Spleen (tissue), 7 donors: ENCODE results near the gene ASIC1.

Experiments used
- POLR2A ChIP-seq, 3 donors: fragments of 450-650 bp; IDR thresholded peaks; one replicate each; pipeline ENCODE4 v1.5.1; 2017; ENCODE audit warnings: antibody characterized with exemption in 3 of 3, mild to moderate bottlenecking in 1 of 3
- POLR2AphosphoS5 ChIP-seq, 3 donors: sonication (generic); formaldehyde crosslinking; IDR thresholded peaks; one replicate each; pipeline ENCODE4 v1.5.1; 2017; ENCODE audit warnings: antibody characterized with exemption in 3 of 3
- TF ChIP-seq, protein P1 (sequence below), 11 experiments: fragments of 200-600 bp in 7 of 11; fragments of 450-650 bp in 4 of 11; sonication (generic) in 4 of 11; IDR thresholded peaks in 8 of 11; conservative IDR thresholded peaks in 3 of 11; 1 replicate in 7 of 11; 2 replicates in 4 of 11; pipeline versions ENCODE4 v1.4.0 to v1.8.0; 2016 to 2021; ENCODE audit warnings: antibody characterized with exemption in 11 of 11, inconsistent platforms in 4 of 11, mild to moderate bottlenecking in 1 of 11
- donor health status: DM: no; HTN: no; CAD: no; lungs with moderate emphysema.
- donor health status: DM: no; HTN: no; CAD: no.
- donor health status: DM: no; HTN: no; CAD: no.

DNA sequence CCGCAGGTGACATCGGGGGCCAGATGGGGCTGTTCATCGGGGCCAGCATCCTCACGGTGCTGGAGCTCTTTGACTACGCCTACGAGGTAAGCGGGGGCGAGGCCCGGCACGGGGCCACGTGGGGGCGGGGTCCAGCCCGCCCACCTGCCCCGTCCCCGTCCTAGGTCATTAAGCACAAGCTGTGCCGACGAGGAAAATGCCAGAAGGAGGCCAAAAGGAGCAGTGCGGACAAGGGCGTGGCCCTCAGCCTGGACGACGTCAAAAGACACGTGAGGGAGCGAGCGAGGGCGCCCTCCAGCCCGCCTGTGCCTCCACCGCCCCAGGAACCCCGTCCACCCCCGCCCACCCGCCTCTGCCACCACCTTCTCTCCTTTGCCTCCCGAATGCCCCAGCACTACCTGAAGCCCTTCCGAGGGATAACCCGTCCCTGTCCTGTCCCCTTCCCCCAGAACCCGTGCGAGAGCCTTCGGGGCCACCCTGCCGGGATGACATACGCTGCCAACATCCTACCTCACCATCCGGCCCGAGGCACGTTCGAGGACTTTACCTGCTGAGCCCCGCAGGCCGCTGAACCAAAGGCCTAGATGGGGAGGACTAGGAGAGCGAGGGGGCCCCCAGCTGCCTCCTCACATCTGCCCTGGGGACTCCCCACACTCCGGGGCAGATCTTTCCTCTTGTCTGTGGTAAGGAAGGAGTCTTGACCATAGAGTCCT, 23.9 kb downstream of the ASIC1 start:
- TF ChIP-seq, protein P1, sequence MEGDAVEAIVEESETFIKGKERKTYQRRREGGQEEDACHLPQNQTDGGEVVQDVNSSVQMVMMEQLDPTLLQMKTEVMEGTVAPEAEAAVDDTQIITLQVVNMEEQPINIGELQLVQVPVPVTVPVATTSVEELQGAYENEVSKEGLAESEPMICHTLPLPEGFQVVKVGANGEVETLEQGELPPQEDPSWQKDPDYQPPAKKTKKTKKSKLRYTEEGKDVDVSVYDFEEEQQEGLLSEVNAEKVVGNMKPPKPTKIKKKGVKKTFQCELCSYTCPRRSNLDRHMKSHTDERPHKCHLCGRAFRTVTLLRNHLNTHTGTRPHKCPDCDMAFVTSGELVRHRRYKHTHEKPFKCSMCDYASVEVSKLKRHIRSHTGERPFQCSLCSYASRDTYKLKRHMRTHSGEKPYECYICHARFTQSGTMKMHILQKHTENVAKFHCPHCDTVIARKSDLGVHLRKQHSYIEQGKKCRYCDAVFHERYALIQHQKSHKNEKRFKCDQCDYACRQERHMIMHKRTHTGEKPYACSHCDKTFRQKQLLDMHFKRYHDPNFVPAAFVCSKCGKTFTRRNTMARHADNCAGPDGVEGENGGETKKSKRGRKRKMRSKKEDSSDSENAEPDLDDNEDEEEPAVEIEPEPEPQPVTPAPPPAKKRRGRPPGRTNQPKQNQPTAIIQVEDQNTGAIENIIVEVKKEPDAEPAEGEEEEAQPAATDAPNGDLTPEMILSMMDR (IDR thresholded peaks at IDR 0.05 in 8 of 11, conservative IDR thresholded peaks at IDR 0.05 in 3 of 11), result no peak
- TF ChIP-seq POLR2A (IDR thresholded peaks at IDR 0.05), result no peak
- TF ChIP-seq POLR2AphosphoS5 (IDR thresholded peaks at IDR 0.05), result no peak
